GM20000 (cell line): ENCODE measurements around the gene AOPEP.

Source experiments
- DNase-seq: peaks from one replicate; pipeline ENCODE4 v3.0.0; 2012; ENCODE audit warnings: low spot score
- CTCF ChIP-seq: IDR thresholded peaks from 2 replicates; pipeline ENCODE4 v1.5.1; 2012; ENCODE audit warnings: mild to moderate bottlenecking, control low read depth; ENCODE audit errors: extremely low read depth, missing control alignments

The AOPEP gene

DNA sequence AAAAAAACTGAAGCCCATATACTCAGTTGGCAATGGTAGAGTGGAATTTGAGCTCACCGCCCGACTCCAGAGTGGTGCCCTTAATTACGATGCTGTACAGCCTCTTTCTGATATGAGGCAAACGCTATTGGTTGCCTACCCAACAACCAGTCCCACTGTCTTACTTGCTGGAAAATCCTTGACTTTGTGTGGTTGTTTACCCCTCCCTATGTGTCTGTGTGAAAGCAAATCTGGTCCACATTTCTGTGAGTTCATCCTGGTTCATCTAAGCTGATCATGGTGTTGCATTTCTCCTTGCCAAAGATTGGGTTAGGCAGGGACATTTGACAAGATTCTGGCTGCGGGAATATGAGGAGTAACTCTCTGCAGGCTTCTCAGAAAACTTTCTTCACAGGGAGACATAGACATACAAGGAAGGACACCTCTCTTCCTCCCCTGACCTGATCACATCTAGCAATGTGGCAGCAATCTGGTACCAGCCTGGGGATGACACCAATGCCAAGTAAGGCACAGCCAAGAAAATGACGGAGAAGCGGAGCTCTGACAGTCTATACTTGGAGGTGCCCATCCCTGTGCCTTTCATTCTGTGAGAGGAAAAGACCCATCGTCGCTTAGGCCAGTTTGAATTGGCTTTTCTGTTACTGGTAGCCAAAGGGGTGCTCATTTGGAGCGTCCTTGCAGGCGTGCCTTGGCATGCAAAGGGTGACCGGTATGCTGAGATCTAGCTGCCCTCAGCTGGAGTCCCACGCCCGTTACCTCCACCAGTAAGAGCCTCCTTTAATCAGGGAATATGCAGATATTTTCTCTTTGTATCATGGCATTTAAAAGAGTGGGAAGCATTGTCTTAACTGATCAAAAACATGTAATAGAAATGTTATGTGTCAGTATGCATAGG, 124.3 kb downstream of the AOPEP start:
- no peak for DNase-seq
- TF ChIP-seq CTCF = no peak

DNA sequence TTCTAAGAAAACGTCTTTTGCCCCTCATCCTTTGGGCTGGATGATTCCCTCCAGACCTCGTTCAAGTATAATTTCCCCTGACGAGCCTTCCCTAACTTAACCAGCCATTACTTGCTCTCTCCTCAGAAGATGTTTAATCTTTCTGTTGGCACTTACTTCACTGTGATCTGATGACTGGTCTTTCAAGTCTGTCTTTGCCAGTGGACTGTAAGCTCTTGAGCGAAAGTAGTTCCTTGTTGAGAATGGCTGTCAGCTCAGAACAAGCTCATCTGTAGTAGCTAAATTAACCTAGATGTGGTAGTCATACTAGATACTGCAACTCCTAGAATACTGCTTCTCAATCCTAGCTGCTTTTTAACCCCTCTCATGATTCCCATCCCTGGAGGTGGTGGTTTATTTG, 125.0 kb downstream of the AOPEP start:
- no peak for DNase-seq
- no peak for TF ChIP-seq CTCF

DNA sequence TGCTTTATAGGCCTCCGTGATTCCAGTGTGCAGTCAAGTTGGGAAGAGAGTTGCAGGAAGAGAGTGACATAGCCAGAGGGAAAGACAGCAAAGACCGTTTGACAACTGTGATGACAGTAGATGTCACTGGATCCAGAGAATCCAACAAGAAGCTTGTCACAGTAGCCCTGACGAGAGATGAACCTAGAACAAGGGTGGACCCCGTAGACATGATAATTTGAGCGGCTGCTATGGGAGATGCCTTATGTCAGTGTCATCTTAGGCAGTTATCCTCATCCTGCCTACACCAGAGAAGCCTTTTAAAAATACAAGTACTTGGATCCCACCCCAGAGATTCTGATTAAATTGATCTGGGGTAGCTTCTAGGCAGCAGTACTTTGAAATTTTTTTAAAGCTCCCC, 125.4 kb downstream of the AOPEP start:
- TF ChIP-seq CTCF = no peak
- DNase-seq = no peak

GRCh38 chr9:94852373-94852772, 125.9 kb downstream of the AOPEP start:
- no peak for DNase-seq
- no peak for TF ChIP-seq CTCF

GRCh38 chr9:94853887-94854286, 127.4 kb downstream of the AOPEP start:
- no peak for TF ChIP-seq CTCF

DNA sequence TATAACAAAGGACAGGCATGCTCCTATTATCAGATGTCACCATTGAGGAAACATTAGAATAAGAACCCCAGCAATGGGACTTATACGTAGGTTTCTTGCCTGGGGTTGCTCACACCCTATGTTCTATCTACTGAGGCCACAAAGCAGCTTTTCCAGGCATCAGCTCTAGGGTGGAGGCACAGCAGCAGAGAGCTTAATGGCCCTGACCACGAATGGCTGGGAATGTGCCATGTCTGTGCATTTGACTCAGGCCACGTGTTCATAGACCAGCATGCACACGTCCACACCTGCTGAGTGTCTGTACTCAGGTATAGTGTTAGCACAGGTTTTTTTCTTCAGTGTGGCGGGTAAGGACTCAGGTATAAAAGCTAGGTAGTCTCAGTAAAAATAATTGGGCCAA, 129.4 kb downstream of the AOPEP start:
- no peak for DNase-seq
- no peak for TF ChIP-seq CTCF

More at GRCh38 chr9:94853887-94854286, 127.4 kb downstream of the AOPEP start:
- no peak for DNase-seq

DNA sequence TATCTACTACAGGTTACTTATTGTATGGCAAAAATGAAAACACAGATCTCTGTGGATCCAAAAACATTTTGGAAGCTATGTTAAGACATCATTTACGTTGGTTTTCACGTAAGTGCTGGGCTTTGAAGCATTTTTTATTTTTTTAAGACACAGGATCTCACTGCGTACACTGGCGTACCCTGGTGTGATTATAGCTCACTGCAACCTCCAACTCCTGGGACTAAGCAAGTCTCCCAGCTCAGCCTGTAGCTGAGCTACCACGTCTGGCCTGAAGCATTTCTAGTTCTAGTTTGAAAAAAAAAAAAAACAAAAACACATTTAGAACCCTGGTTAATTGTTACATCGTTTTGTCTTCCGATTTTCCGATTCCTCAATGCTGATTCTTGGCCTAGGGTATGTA, 131.3 kb downstream of the AOPEP start:
- DNase-seq = no peak
- TF ChIP-seq CTCF = no peak
